HG02852 (cell line): ENCODE results near the gene HS3ST5.
A peak's percentile ranks its signal among the peaks of the same experiment; 100 is the strongest.
"Not testable (repeated sequence)": the region's sequence is repeated elsewhere in the genome, so short reads cannot be mapped to it uniquely, and the experiment has no call there.

Experiments used
- ATAC-seq: cut with Tn5 transposase; IDR thresholded peaks from one replicate; pipeline ENCODE4 v1.9.1; 2021; ENCODE audit warnings: mild to moderate bottlenecking, moderate library complexity; ENCODE audit not compliant: unreplicated experiment

HS3ST5 gene

DNA sequence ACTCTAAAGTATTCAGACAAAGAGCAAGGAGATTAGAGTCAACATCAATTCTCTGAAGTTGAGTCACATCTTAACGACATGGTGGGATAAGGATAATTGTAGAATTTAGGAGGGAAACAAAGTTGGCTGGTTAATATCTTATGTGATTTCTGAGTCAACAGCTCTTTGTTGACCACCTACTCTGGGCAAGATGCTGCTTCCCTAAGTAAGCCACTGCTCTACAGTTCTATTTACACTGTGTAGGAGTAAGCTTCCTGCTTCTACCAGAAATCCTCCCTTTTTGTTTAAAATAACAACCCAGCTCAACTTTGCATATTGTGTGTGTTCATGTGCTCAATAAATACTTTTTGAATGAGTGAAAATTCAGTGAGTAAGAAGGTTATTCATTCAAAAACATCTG lies 3.1 kb downstream of the HS3ST5 start:
- ATAC-seq, result no peak

DNA sequence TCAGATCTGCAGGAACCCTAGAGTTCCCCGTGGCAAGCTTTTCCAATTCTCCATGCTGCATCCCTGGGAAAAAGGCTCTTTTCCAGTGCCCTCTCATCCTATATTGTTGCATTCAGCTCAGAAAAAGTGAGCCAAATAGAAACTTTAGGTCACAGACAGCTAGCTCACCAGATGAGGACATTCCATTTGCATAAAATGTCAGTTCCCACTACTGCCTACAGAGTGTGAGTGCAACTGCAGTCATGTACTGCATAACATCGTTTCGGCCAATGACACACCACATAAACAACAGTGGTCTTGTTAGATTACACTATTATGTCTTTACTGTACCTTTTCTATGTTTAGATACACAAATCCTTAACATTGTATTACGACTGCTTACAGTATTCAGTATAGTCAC lies 8.6 kb downstream of the HS3ST5 start:
- peak; percentile 71 for ATAC-seq

GRCh38 chr6:114327074-114327473 lies 15.7 kb downstream of the HS3ST5 start:
- ATAC-seq, result no peak

DNA sequence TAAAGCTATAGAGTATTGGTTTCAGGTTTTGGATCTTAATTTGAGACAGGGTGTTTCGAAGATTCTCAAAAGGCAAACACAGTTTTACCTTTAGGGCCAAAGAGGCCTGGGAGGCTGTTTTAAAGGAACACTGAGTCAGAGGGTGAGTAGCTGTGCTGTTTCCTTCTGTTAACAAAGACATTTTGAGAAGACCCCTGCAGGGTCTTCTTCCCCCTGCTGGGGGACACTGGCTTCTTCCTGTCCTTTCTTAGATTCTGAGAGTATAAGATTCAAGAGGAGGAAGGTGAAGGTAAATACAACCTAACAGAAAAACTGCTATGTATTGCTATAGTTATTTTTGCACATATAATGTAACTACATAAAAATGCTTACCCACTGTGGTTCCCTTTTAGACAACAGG lies 19.0 kb downstream of the HS3ST5 start:
- no peak for ATAC-seq

GRCh38 chr6:114319749-114320148 lies 23.1 kb downstream of the HS3ST5 start:
- no peak for ATAC-seq

GRCh38 chr6:114315831-114316595 lies 26.8 kb downstream of the HS3ST5 start:
- ATAC-seq, result no peak

- ATAC-seq, result not testable (repeated sequence)
These were observed 29.0 kb downstream of the HS3ST5 start for GRCh38 chr6:114313816-114314215.

DNA sequence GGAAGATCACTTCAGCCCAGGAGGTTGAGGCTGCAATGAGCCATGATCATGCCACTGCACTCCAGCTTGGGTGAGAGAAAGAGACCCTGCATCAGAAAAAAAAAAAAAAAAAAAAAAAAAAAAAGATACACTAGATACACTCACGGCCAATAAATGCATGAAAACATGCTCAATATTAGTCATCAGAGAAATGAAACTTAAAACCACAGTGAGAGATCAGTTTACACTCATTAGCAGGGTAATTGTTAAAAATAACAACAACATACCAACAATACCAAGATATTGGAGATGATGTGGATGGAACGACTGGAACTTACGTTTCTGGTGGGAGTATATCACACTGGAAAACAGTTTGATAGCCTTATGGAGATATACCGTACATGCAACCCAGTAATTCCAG lies 29.9 kb downstream of the HS3ST5 start:
- no peak for ATAC-seq

DNA sequence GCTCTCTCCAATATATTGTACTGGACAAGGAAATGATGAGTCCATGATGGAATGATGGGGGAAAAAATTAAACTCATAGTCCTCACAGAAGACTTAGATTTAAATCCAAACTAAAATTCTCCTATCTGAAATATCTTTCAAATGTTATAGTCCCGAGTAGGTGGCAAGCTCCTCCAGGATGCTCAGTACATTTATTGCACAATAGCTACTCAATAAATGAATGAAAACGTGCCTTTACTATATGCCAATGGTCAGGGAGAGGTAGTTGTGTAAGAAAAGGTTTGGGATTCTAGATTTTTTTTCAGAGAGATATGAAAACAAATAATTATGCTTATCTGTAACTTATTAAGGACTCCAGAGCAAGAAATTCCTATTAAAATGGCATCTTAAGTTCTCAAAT lies 32.8 kb downstream of the HS3ST5 start:
- no peak for ATAC-seq

DNA sequence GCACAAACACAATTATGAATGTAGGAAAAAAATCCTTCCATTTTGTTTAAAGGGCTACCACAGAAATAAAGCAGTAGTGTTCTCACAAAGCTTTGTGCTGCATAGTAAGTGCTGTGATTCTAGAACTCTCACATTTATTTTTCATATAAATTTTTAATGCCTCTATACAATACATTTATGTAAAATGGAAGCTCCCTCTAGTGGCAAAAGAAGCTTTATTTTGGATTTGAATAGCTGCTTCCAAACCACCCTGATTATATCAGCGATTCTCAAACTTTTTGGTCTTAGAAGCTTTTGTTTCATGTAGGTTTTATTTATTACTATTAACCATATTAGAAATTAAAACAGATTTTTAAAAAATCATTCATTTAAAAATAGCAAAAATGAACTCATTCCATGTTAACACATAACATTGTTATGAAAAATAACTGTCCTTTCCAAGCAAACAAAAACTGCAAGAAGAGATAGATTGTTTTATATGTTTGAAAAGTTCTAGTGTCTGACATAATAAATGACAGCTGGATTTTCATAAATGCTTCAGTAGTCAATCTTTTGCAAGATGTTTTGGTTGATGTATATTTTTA lies 38.4 kb downstream of the HS3ST5 start:
- ATAC-seq, result no peak

DNA sequence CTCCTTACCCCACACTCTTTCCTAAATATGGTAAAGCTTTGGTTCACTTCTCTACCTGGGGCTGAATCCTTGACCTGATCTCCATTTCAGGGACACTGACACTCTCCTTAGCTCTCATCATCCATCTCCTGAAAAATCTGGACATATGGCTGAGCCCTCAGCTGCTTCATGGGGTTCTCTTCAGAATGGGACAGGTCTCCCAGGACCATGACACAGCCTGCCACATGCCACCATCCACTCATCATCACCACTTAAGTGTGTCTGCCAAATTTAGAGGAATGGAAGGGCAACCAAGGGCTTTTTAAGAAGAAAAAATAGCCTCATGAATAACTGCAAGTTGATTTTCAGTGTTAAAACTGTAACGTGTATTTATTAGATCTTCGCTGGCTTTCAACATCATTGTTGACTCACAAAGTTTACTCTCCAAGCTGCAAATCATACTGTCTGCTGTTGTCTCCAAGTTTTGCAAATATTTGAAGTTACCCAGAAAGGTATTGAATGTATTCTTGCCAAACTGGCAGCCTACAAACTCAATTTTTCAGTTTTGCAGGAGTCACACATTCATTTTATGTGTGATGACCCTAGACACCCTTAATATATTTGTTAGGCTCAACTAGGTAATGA lies 41.1 kb downstream of the HS3ST5 start:
- ATAC-seq, result no peak

DNA sequence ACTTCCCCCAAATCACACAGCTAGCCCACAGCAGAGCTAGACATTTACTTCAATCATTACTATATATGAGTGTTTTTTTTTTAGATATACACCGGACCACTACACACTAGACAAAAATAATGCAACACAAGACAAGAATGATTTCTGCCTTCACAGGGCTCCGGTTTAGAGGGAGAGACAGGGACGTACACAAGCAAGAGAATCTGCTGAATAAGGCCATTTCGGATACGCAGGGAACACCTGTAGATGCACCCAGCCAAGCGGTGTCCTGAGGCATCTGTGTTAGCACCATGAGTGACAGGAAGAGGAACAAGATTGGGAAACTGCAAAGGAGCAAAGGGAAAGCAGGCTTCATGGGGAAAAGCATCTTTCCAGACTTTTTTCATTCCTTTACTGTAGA lies 45.7 kb downstream of the HS3ST5 start:
- ATAC-seq, result no peak

DNA sequence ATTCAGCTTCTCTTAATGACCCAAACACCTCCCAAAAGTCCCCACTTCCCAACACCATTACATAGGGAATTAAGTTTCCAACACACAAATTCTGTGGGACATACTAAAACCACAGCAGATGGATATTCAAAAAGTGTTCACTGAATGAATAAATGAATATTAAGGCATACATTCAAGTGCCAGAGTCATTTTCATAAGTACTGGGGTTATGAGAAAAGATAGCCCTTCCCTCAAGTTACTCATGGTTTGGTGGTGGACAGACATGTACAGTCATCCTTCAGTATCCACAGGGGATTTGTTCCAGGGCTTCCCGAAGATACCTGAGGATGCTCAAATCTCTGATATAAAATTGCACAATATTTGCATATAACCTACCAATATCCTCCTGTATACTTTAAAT lies 50.4 kb downstream of the HS3ST5 start:
- ATAC-seq, result no peak

- ATAC-seq, result no peak
These were observed 51.4 kb downstream of the HS3ST5 start for GRCh38 chr6:114291428-114291827.

DNA sequence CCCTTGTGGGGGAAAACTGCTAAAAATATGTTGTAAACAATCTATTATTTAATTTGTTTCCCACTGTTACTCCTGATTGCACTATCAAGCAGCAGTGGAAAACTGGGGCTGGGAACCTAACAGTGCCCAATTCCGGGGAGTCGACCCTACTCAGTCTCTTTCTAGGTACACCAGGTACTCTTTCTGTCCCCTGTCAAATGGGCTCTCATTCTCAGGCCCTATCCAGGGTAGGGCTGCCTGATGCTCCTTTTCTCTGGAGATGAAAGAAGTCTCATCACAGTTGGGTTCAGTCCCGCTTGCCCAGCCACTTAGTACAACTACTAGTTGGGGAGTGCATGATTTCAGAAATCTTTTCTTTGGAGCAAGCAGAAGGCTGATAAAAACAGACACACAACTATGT lies 52.0 kb downstream of the HS3ST5 start:
- no peak for ATAC-seq

DNA sequence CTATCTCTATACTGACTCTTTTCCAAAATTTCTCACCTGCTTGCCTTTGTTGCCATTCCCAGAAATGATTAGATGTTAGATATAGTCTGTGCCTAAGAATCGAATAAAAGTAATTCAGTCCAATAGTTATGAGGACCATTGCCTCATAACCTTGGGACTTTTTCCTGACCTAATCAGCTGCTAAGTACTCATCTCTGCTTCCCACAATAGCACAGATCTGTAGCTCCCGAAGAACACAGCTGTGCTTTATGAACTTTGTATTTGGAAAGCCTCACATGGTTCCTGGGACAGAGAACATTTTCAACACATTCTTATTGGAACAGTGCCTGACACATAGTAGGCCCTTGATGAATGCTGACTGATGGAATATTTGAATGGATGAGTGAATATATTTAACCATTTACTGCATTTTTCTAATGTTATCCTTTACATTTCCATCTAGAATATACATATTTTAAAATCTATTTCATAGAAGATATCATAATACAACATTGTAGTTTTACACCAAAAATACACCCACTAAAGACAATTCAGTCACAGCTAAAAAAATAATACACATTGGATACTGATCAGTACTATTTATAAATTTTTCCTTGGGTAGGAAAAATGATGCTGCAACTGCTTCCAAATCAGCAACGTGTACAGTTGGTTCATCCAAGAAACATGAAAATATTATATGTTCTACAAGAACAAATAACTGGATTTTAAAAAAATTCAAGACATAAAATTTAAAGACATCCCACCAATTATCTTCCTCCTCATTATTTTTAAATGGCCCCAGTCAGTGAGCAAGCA lies 53.9 kb downstream of the HS3ST5 start:
- no peak for ATAC-seq

- no peak for ATAC-seq
These were observed 55.4 kb downstream of the HS3ST5 start for GRCh38 chr6:114287461-114287860.

GRCh38 chr6:114286211-114286610 lies 56.6 kb downstream of the HS3ST5 start:
- no peak for ATAC-seq

DNA sequence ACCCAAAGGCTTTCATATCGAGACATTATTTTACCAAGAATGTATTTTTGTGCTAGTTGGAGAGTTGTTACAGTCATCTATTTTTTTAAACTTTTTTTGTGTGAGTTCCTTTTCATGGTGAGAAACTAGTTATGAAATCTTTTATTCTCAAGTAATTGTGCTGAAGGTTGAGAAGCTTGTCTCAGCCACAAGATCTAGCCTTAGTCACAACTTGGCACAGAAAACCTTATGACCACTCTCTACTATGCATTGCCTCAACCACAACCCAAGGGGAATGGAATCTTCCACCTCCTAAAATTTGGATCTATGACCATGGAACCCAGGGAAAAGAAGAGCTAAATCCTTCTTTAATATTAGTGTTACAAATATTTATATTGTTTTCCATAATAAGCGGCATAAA lies 58.5 kb downstream of the HS3ST5 start:
- ATAC-seq, result no peak

DNA sequence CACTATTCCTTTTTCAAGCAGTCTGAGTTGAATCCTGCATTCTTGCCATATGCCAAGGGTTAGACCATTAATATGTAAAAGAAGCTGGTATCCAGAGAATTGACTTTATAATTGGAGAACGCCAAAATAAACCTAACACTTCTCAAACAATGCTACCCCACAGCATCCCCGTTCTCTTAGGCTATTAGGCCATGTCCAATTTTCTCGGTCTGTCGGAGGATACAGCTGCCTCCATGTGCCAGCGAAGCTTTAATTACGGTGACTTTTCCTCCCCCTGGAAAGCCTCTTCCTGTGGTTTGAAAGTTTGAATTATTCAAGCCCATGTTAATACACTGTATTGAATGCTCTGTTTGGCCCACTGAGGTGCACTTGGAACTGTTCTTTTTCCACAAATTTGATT lies 60.5 kb downstream of the HS3ST5 start:
- ATAC-seq, result no peak

GRCh38 chr6:114281496-114281895 lies 61.3 kb downstream of the HS3ST5 start:
- ATAC-seq, result no peak
